ENCODE measurements around the gene DEFB123.

DEFB123 gene

DNA sequence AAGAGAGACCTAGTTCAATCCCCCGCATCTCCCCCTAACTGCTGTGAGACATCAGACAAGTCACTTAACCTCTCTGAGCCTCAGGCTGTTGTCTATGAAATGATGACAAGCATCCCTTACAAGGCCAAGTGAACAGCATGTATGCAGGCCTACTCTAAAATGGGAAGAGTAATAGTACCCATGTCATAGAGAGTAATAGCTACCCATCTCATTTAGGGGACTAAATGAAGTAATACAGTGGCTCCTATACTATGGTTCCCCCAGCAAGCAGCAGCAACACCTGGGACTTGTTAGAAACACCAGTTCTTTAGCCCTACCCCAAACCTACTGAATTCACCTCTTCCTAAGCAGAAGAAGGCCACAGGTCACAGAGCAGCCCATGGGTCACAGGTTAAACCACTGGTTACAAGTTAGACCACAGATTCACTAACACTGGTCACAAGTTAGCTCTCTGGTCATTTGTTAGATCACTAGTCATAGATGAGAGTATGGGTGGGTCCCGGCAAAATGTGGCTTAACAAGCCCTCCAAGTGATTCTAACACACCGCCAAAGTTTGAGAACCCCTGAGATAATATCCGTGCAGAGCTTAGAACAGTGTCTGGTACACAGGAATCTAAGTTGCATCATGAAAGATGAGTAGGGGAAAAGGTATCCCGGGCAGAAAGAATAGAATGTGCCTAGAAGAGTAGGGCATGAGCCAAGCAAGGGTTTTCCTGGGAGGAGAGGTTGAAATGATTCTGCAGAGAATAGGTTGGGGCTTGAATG lies 33.1 kb downstream of the DEFB123 start:
- no peak overlapping the region for H3K27ac ChIP-seq

DNA sequence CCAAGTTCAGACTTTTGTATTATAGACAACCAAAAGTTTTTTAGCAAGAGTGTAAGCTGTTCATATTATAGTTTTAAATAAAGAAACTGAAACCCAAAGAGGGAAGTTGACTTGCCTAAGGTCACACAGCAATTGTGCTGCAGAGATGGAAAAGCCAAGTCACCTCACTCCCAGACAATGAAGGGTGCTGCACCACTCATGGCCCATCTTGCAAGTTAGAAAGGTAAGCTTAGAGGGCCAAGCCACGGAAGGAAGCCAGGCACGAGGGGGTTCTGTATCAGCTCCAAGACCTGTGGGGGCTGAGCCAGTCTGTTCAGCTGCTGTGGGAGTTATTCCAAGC lies 33.6 kb downstream of the DEFB123 start:
- no peak for DNase-seq (ENCODE audit: low spot score)
- H3K27ac ChIP-seq: no peak overlapping the region
- ChIA-PET POLR2A (ENCODE audit: low non-redundant PET) (no interaction called here), CTCF (interaction anchor here (1.0 to 1.2 kb wide), 2 partner anchors 29 kb away, joined by 3 to 4 read pairs; no protein-coding TSS in a partner anchor)
- TF ChIP-seq, protein P1, sequence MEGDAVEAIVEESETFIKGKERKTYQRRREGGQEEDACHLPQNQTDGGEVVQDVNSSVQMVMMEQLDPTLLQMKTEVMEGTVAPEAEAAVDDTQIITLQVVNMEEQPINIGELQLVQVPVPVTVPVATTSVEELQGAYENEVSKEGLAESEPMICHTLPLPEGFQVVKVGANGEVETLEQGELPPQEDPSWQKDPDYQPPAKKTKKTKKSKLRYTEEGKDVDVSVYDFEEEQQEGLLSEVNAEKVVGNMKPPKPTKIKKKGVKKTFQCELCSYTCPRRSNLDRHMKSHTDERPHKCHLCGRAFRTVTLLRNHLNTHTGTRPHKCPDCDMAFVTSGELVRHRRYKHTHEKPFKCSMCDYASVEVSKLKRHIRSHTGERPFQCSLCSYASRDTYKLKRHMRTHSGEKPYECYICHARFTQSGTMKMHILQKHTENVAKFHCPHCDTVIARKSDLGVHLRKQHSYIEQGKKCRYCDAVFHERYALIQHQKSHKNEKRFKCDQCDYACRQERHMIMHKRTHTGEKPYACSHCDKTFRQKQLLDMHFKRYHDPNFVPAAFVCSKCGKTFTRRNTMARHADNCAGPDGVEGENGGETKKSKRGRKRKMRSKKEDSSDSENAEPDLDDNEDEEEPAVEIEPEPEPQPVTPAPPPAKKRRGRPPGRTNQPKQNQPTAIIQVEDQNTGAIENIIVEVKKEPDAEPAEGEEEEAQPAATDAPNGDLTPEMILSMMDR (conservative IDR thresholded peaks at IDR 0.05; ENCODE audit: low read depth): no peak

More for the DNA sequence above, 33.1 kb downstream of the DEFB123 start:
- DNase-seq (ENCODE audit: low spot score): no peak
- ChIA-PET POLR2A (ENCODE audit: low non-redundant PET) (no interaction called here), CTCF (interaction anchor here (0.5 to 1.3 kb wide), 3 partner anchors 14 to 138 kb away, joined by 3 read pairs; no protein-coding TSS in a partner anchor)
- TF ChIP-seq, protein P1 (conservative IDR thresholded peaks at IDR 0.05; ENCODE audit: low read depth): no peak

DNA sequence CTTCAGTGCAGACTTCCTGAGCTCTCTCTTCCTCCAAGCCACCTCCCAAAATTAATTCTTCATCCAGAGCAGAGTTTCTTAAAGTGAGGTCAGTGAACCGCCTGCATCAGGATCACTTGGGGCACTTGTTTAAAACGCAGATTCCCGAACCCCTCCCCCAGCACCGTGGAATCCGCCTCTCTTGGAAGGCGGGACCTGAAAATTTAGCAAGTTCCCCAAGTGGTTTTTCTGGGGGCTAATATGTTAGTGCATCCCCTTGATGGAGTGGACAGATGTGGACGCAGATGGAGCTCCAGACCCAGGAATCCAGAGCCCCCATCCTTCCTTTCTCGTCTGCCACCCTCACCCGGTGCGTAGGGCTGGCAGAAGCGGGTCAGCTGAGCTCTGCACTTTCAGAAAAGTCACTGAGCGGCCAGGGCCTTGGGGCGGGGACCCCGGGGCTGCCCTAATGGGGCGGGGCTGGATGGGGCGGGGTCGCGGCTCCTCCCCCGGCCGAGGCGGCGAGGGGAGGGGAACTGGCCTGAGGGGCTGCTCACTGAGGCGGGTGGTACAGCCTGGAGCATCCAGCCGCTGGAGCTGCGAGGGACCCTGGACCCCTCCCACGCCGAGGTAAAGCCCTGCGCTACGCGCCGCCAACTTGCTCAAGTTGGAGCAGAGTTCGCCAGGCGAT lies 34.5 kb downstream of the DEFB123 start, which contains the start of the genes DEFB124 and REM1:
Gene DEFB124, minus strand, starts transcription at position 370 of the 670 bp plus-strand sequence. CDS start 2,114 bp downstream, outside the sequence.
Gene REM1, plus strand, starts transcription at position 531 of the 670 bp plus-strand sequence. CDS start 1,158 bp downstream, outside the sequence.
- TF ChIP-seq, protein P1 (conservative IDR thresholded peaks at IDR 0.05; ENCODE audit: low read depth): no peak
- POLR2A ChIA-PET (ENCODE audit: low non-redundant PET): no interaction called here
- CTCF ChIA-PET: interaction anchor here (1.0 to 1.3 kb wide), 3 partner anchors 14 to 28 kb away, joined by 3 to 4 read pairs (median 3); no protein-coding TSS in a partner anchor
- no peak for DNase-seq (ENCODE audit: low spot score)
- no peak within 1 kb of the TSS for H3K27ac ChIP-seq

DNA sequence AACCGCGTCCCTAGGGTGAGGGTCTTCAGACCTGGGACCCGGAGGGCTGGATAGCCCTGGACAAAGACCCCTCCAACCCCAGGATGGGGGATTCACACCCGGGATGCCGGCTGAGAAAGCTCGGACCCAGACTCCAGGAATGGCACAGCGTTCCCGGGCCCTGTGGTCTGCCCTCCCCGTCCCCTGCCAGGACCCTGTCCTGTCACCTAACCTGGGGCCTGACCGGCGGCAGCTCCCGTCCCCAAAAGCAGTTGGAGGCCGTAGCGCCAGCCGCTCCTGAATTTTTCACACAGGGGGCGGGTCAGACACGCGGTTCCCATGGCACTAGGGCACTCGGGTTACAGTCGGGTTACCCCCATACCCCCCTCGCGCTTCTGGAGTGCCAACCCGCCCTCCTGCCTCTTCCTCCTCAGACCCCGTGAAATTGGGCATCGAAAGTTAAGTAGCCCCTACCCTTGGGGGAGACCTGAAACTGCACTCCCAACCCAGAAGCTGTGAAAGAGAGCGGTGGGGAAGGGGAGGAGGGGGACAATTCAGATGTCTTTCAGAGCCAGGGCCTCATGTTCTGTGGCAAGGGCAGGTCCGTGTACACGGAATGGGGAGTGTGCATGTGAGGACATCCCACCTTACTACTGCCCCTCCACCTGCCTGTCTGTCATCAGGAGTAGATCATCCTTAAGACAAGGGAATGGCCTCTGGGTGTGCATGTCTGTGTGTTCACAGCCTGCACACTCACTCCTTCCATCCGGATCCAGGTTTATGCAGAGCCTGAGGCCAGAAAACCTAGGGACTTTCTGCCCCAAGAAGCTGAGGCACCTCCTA lies 35.3 kb downstream of the DEFB123 start:
- ChIA-PET CTCF (interaction anchor here (0.9 to 1.3 kb wide), 3 partner anchors 15 to 28 kb away, joined by 3 to 4 read pairs (median 3); no protein-coding TSS in a partner anchor), POLR2A (ENCODE audit: low non-redundant PET) (no interaction called here)
- TF ChIP-seq, protein P1 (conservative IDR thresholded peaks at IDR 0.05; ENCODE audit: low read depth): no peak
- H3K27ac ChIP-seq: no peak overlapping the region
- DNase-seq (ENCODE audit: low spot score): no peak

DNA sequence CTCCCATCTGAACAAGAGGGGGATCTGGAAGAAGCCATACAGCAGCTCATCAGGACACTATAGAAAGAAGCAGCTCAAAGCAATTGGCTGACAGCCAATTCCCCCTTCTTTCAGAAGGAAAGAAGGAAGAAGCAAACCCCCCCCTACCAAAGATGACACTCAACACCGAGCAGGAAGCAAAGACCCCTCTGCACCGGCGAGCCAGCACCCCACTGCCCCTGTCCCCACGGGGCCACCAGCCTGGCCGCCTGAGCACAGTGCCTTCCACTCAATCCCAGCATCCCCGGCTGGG lies 35.8 kb downstream of the DEFB123 start:
- no peak for DNase-seq (ENCODE audit: low spot score)
- H3K27ac ChIP-seq: no peak overlapping the region
- TF ChIP-seq, protein P1 (conservative IDR thresholded peaks at IDR 0.05; ENCODE audit: low read depth): no peak
- ChIA-PET POLR2A (ENCODE audit: low non-redundant PET) (no interaction called here), CTCF (interaction anchor here (0.9 to 1.3 kb wide), 2 partner anchors 15 to 24 kb away, joined by 3 read pairs; no protein-coding TSS in a partner anchor)

All from RWPE1 (cell line).